H1 (cell line): ENCODE results near the gene NLRP10. TPM values are rescaled to one million over a fixed set of nuclear protein-coding genes. Genes with fewer than 3 reads are reported as not detected.

Experiments used
- CTCF ChIA-PET: fragments of 300-600 bp; sonication (Branson Sonifier 250); formaldehyde crosslinking; loops from one replicate; lab custom pipeline; 2021; ENCODE audit not compliant: partially characterized antibody; lab: Charles Lee
- POLR2A ChIA-PET: fragments of 300-600 bp; sonication (Branson Sonifier 250); formaldehyde crosslinking; loops from one replicate; lab custom pipeline; 2021; ENCODE audit warnings: inconsistent platforms; ENCODE audit not compliant: partially characterized antibody; lab: Charles Lee
- DNase-seq, 2 experiments: peaks; one replicate each; pipeline versions ENCODE4 v3.0.0 to v3.0.0-alpha.2; 2010 to 2022; ENCODE audit warnings: low spot score in 2 of 2, low read depth in 1 of 2, mixed read lengths in 1 of 2
- FAIRE-seq: peaks from 2 replicates; lab custom pipeline; 2011; peaks lifted over from hg19 to GRCh38; lab: Jason Lieb, UNC
- H2AFZ ChIP-seq: 2 replicates; pipeline ENCODE4 v1.8.1; 2012; ENCODE audit warnings: low read length, inconsistent platforms
- H2AK5ac ChIP-seq: 2 replicates; pipeline ENCODE4 v1.6.1; 2013; ENCODE audit warnings: low read depth, low read length
- H2BK120ac ChIP-seq: replicated peaks from 2 replicates; pipeline ENCODE3; 2013; ENCODE audit warnings: low read depth, low read length, inconsistent platforms
- H2BK12ac ChIP-seq: 2 replicates; pipeline ENCODE4 v1.6.1; 2013; ENCODE audit warnings: low read depth, low read length
- H2BK15ac ChIP-seq: 2 replicates; pipeline ENCODE4 v1.6.1; 2013; ENCODE audit warnings: low read length
- H2BK20ac ChIP-seq: 2 replicates; pipeline ENCODE4 v1.6.1; 2013; ENCODE audit warnings: low read length
- H2BK5ac ChIP-seq: 2 replicates; pipeline ENCODE4 v1.6.1; 2013; ENCODE audit warnings: low read depth, low read length
- H3K14ac ChIP-seq: 2 replicates; pipeline ENCODE4 v1.6.1; 2013; ENCODE audit warnings: inconsistent platforms; ENCODE audit not compliant: insufficient read length
- H3K18ac ChIP-seq: 2 replicates; pipeline ENCODE4 v1.6.1; 2013; ENCODE audit warnings: low read length; ENCODE audit errors: extremely low read depth
- H3K23ac ChIP-seq: 2 replicates; pipeline ENCODE4 v1.6.1; 2013; ENCODE audit warnings: inconsistent platforms; ENCODE audit not compliant: insufficient read length
- H3K23me2 ChIP-seq: 2 replicates; pipeline ENCODE4 v1.6.1; 2013; ENCODE audit warnings: low read depth, low read length
- H3K27ac ChIP-seq: 2 replicates; pipeline ENCODE4 v1.6.1; 2011; ENCODE audit warnings: low read depth, low read length, inconsistent platforms
- H3K27me3 ChIP-seq, 4 experiments: replicated peaks in 1 of 4; 1 replicate in 1 of 4; 2 replicates in 3 of 4; pipeline versions ENCODE4 v1.6.1 to v1.8.1; 2011 to 2013; ENCODE audit warnings: low read length in 3 of 4, mild to moderate bottlenecking in 3 of 4, inconsistent platforms in 2 of 4, mixed read lengths in 2 of 4, moderate library complexity in 1 of 4; ENCODE audit not compliant: control insufficient read depth in 3 of 4, insufficient read depth in 3 of 4; ENCODE audit errors: extremely low read depth in 1 of 4
- H3K36me3 ChIP-seq, 4 experiments: 2 replicates each; pipeline versions ENCODE4 v1.6.1 to v1.8.1; 2011 to 2013; ENCODE audit warnings: mild to moderate bottlenecking in 4 of 4, low read length in 3 of 4, moderate library complexity in 2 of 4, control low read depth in 1 of 4, inconsistent platforms in 1 of 4; ENCODE audit not compliant: insufficient read depth in 4 of 4, control insufficient read depth in 2 of 4
- H3K4ac ChIP-seq: replicated peaks from 2 replicates; pipeline ENCODE3; 2013; ENCODE audit warnings: low read length, low read depth, mixed read lengths, inconsistent platforms; ENCODE audit not compliant: insufficient read length
- H3K4me1 ChIP-seq, 4 experiments: replicated peaks in 1 of 4; 1 replicate in 1 of 4; 2 replicates in 3 of 4; pipeline versions ENCODE4 v1.6.1 to v1.8.1; 2011 to 2013; ENCODE audit warnings: low read length in 3 of 4, inconsistent platforms in 2 of 4, mixed read lengths in 1 of 4; ENCODE audit not compliant: insufficient read depth in 4 of 4, control insufficient read depth in 3 of 4
- H3K4me2 ChIP-seq, 2 experiments: 2 replicates each; pipeline versions ENCODE4 v1.6.1 to v1.8.1; 2011 to 2013; ENCODE audit warnings: low read depth in 2 of 2, low read length in 2 of 2, control low read depth in 1 of 2, inconsistent platforms in 1 of 2, mild to moderate bottlenecking in 1 of 2; ENCODE audit not compliant: insufficient read depth in 1 of 2
- H3K4me3 ChIP-seq, 4 experiments: fragments of 200-600, 300-600 bp in 1 of 4; sonication (generic), shearing (Covaris generic), sonication (Bioruptor Twin) in 1 of 4; 2 replicates each; pipeline versions ENCODE4 v1.5.1 to v1.8.1; 2011 to 2016; ENCODE audit warnings: low read length in 4 of 4, low read depth in 3 of 4, control low read depth in 2 of 4, inconsistent platforms in 2 of 4, mild to moderate bottlenecking in 2 of 4, mixed read lengths in 1 of 4, moderate library complexity in 1 of 4; ENCODE audit not compliant: insufficient read depth in 2 of 4; ENCODE audit errors: extremely low read depth in 1 of 4
- H3K56ac ChIP-seq: replicated peaks from 2 replicates; pipeline ENCODE3; 2013; ENCODE audit warnings: low read depth, mild to moderate bottlenecking, mixed read lengths, low read length, inconsistent platforms; ENCODE audit not compliant: insufficient read length
- H3K79me1 ChIP-seq: 2 replicates; pipeline ENCODE4 v1.6.1; 2013; ENCODE audit warnings: low read depth, low read length, control low read depth
- H3K79me2 ChIP-seq, 2 experiments: 2 replicates each; pipeline versions ENCODE4 v1.6.1 to v1.8.1; 2012 to 2013; ENCODE audit warnings: low read length in 2 of 2, mild to moderate bottlenecking in 2 of 2, inconsistent platforms in 1 of 2; ENCODE audit not compliant: insufficient read depth in 2 of 2, control insufficient read depth in 1 of 2
- H3K9ac ChIP-seq, 4 experiments: replicated peaks in 1 of 4; 1 replicate in 1 of 4; 2 replicates in 3 of 4; pipeline versions ENCODE4 v1.6.1 to v1.8.1; 2011 to 2013; ENCODE audit warnings: low read depth in 3 of 4, low read length in 3 of 4, control low read depth in 2 of 4, mild to moderate bottlenecking in 2 of 4, moderate library complexity in 2 of 4, inconsistent platforms in 1 of 4; ENCODE audit errors: extremely low read depth in 1 of 4
- H3K9me3 ChIP-seq, 2 experiments: 2 replicates each; pipeline versions ENCODE4 v1.6.1 to v1.8.1; 2012 to 2013; ENCODE audit warnings: mild to moderate bottlenecking in 2 of 2, moderate library complexity in 2 of 2, control low read depth in 1 of 2, inconsistent platforms in 1 of 2, low read depth in 1 of 2, low read length in 1 of 2, mixed read lengths in 1 of 2; ENCODE audit not compliant: insufficient read depth in 2 of 2
- H4K20me1 ChIP-seq, 2 experiments: replicated peaks in 1 of 2; 2 replicates each; pipeline versions ENCODE3 to v1.8.1; 2011 to 2013; ENCODE audit warnings: inconsistent platforms in 2 of 2, low read length in 2 of 2, mild to moderate bottlenecking in 1 of 2; ENCODE audit not compliant: insufficient read depth in 2 of 2, control insufficient read depth in 1 of 2
- H4K5ac ChIP-seq: 2 replicates; pipeline ENCODE4 v1.6.1; 2013; ENCODE audit warnings: low read length, low read depth, mixed read lengths, inconsistent platforms; ENCODE audit not compliant: insufficient read length
- H4K8ac ChIP-seq: 2 replicates; pipeline ENCODE4 v1.8.0; 2013; ENCODE audit warnings: mild to moderate bottlenecking, moderate library complexity, low read length, inconsistent platforms; ENCODE audit not compliant: insufficient read depth; ENCODE audit errors: extremely low read depth
- H4K91ac ChIP-seq: replicated peaks from 2 replicates; pipeline ENCODE3; 2013; ENCODE audit warnings: low read length, mixed read lengths, inconsistent platforms; ENCODE audit not compliant: insufficient read length
- WGBS, 2 experiments: shearing (Covaris generic) in 1 of 2; methylation state at CpG; one replicate each; pipeline versions ENCODE4 v1.1.6 to v1.1.7; 2013 to 2015; ENCODE audit warnings: low lambda C conversion rate in 2 of 2, mixed read lengths in 2 of 2, inconsistent platforms in 1 of 2, low coverage in 1 of 2, missing lambda C conversion rate in 1 of 2; ENCODE audit not compliant: insufficient replicate concordance in 2 of 2, insufficient coverage in 1 of 2, insufficient read length in 1 of 2; ENCODE audit errors: extremely low coverage in 1 of 2, missing lambda C conversion rate in 1 of 2; 5-methylcytosine and 5-hydroxymethylcytosine counted together
- polyA plus RNA-seq, 7 experiments: library from polyadenylated mRNA; depleted of rRNA in 3 of 7; stranded (reverse) in 5 of 7; unstranded in 2 of 7; fragments of >200 nt in 5 of 7; fragments of 200-250 nt in 2 of 7; gene quantifications; 1 replicate in 5 of 7; 2 replicates in 1 of 7; 4 replicates in 1 of 7; pipeline versions ENCODE4 v1.2.1 to v1.2.3, GENCODE V29; 2011 to 2013; ENCODE audit warnings: missing spikeins in 2 of 7, mixed read lengths in 2 of 7
- total RNA-seq: library from RNA; stranded (reverse); fragmentation: NEBNext Ultra II Directional; extraction: Animal tissue kit (Norgen Biotek cat#: 25700); gene quantifications from 2 replicates; pipeline ENCODE4 v1.2.1, GENCODE V29; 2021
- TF ChIP-seq, protein P1 (sequence below): IDR thresholded peaks from 2 replicates; pipeline ENCODE4 v1.6.1; 2012; ENCODE audit warnings: inconsistent platforms
- TF ChIP-seq, protein P2 (sequence below), 3 experiments: IDR thresholded peaks; 1 replicate in 2 of 3; 2 replicates in 1 of 3; pipeline versions ENCODE4 v1.5.1 to v1.6.1; 2011; ENCODE audit warnings: low read length in 3 of 3, mild to moderate bottlenecking in 3 of 3, inconsistent platforms in 2 of 3, low read depth in 1 of 3, moderate library complexity in 1 of 3; ENCODE audit not compliant: insufficient read depth in 1 of 3; ENCODE audit errors: control extremely low read depth in 1 of 3

Gene NLRP10
- total and polyA plus RNA-seq, 2 of the 8 experiments (the other 6 are each of a cell fraction or from before 2014, with no cell fraction given), result 0.71 TPM; not detected in 1

DNA sequence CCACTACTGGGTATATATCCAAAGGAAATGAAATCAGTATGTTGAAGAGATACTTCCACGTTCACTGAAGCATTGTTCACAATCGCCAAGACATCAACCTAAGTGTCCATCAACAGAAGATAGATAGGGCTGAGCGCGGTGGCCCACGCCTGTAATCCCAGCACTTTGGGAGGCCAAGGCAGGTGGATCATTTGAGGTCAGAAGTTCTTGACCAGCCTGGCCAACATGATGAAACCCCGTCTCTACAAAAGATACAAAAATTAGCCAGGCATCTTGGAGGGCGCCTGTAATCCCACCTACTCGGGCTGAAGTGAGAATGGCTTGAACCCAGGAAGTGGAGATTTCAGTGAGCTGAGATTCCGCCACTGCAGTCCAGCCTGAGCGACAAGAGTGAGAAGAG, 34.5 kb upstream of the NLRP10 start:
- Histone ChIP-seq H3K36me3 (peaks cover 17 to 39% (median 35%) of the 10 kb centered on the region in 4 experiments), H3K79me2 (no peaks in the 10 kb centered on the region), H2AK5ac (no peak overlapping the region), H3K27me3 (no peaks in the 10 kb centered on the region), H2BK120ac (no peak overlapping the region), H3K18ac (no peak overlapping the region), H3K23me2 (no peaks in the 10 kb centered on the region), H3K4ac (no peak overlapping the region), H4K5ac (no peak overlapping the region), H3K27ac (no peak overlapping the region), H3K79me1 (no peaks in the 10 kb centered on the region), H4K8ac (no peak overlapping the region), H3K23ac (no peak overlapping the region), H4K20me1 (peaks cover 0 to 1% of the 10 kb centered on the region in 2 experiments), H3K9me3 (no peaks in the 10 kb centered on the region), H3K14ac (no peak overlapping the region), H2BK15ac (no peak overlapping the region), H4K91ac (no peak overlapping the region), H3K9ac (no peak overlapping the region), H2BK5ac (no peak overlapping the region), H3K4me1 (no peaks in the 10 kb centered on the region), H3K4me3 (no peak overlapping the region), H2BK20ac (no peak overlapping the region), H2BK12ac (no peak overlapping the region), H3K4me2 (no peak overlapping the region), H3K56ac (no peak overlapping the region), H2AFZ (no peak overlapping the region)
- DNase-seq (no peak), FAIRE-seq (no peak)
- TF ChIP-seq, protein P1, sequence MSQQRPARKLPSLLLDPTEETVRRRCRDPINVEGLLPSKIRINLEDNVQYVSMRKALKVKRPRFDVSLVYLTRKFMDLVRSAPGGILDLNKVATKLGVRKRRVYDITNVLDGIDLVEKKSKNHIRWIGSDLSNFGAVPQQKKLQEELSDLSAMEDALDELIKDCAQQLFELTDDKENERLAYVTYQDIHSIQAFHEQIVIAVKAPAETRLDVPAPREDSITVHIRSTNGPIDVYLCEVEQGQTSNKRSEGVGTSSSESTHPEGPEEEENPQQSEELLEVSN, result no peak
- TF ChIP-seq, protein P2, sequence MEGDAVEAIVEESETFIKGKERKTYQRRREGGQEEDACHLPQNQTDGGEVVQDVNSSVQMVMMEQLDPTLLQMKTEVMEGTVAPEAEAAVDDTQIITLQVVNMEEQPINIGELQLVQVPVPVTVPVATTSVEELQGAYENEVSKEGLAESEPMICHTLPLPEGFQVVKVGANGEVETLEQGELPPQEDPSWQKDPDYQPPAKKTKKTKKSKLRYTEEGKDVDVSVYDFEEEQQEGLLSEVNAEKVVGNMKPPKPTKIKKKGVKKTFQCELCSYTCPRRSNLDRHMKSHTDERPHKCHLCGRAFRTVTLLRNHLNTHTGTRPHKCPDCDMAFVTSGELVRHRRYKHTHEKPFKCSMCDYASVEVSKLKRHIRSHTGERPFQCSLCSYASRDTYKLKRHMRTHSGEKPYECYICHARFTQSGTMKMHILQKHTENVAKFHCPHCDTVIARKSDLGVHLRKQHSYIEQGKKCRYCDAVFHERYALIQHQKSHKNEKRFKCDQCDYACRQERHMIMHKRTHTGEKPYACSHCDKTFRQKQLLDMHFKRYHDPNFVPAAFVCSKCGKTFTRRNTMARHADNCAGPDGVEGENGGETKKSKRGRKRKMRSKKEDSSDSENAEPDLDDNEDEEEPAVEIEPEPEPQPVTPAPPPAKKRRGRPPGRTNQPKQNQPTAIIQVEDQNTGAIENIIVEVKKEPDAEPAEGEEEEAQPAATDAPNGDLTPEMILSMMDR (IDR thresholded peaks at IDR 0.05; ENCODE audit: control extremely low read depth in 1 of 3, insufficient read depth in 1 of 3, low read depth in 1 of 3, low read length in 3 of 3), result no peak
- POLR2A ChIA-PET, result interaction anchor here (0.7 to 4.1 kb wide), 10 partner anchors 8 to 106 kb away, joined by 3 to 20 read pairs (median 8); partner anchors contain the start of gene EIF3F
- CTCF ChIA-PET, result interaction anchor here (0.7 to 15.7 kb wide), 3 partner anchors 32 to 95 kb away, joined by 3 to 769 read pairs (median 3); no protein-coding TSS in a partner anchor
- 91% methylated on average over 10 of the region's 10 CpGs; no CpG with 5 or more reads in 1 of the 2 experiments for WGBS, 2 experiments
